Lung (tissue), 12 donors: Measurements from ENCODE around the gene DFFA. TPM values are rescaled to one million over a fixed set of nuclear protein-coding genes. Genes with fewer than 3 reads are reported as not detected.
A peak's percentile ranks its signal among the peaks of the same experiment; 100 is the strongest.
"Not testable (repeated sequence)": the region's sequence is repeated elsewhere in the genome, so short reads cannot be mapped to it uniquely, and the experiment has no call there.

ENCODE experiments used
- ATAC-seq: fragments of 200-7000 bp; cut with Tn5 transposase; one replicate; pipeline ENCODE4 v1.9.1; 2020; ENCODE audit warnings: moderate number of reproducible peaks; ENCODE audit not compliant: insufficient read depth, low FRiP score
- DNase-seq, 3 donors: peaks; one replicate each; pipeline ENCODE4 v3.0.0-alpha.2; 2013 to 2017
- H3K27ac ChIP-seq, 2 donors: one replicate each; pipeline ENCODE4 v1.5.1; 2013; ENCODE audit warnings: mild to moderate bottlenecking in 2 of 2, moderate library complexity in 2 of 2, control low read depth in 1 of 2, inconsistent platforms in 1 of 2, low read depth in 1 of 2, low read length in 1 of 2
- H3K27me3 ChIP-seq, 3 donors: one replicate each; pipeline ENCODE4 v1.5.1; 2013; ENCODE audit warnings: low read length in 2 of 3; ENCODE audit not compliant: control insufficient read depth in 3 of 3, insufficient read depth in 3 of 3
- H3K36me3 ChIP-seq, 4 donors: one replicate each; pipeline ENCODE4 v1.5.1; 2013; ENCODE audit warnings: low read length in 4 of 4, mild to moderate bottlenecking in 1 of 4, moderate library complexity in 1 of 4; ENCODE audit not compliant: control insufficient read depth in 4 of 4, insufficient read depth in 4 of 4
- H3K4me1 ChIP-seq, 5 donors: one replicate each; pipeline ENCODE4 v1.5.1; 2013; ENCODE audit warnings: low read length in 5 of 5, mild to moderate bottlenecking in 2 of 5, moderate library complexity in 1 of 5; ENCODE audit not compliant: control insufficient read depth in 5 of 5, insufficient read depth in 5 of 5
- H3K4me3 ChIP-seq: one replicate; pipeline ENCODE4 v1.5.1; 2013; ENCODE audit warnings: mild to moderate bottlenecking, control low read depth, moderate library complexity
- H3K9ac ChIP-seq, 2 donors: one replicate each; pipeline ENCODE4 v1.5.1; 2013; ENCODE audit warnings: low read length in 2 of 2, control low read depth in 1 of 2; ENCODE audit not compliant: insufficient read depth in 1 of 2
- H3K9me3 ChIP-seq, 4 donors: one replicate each; pipeline ENCODE4 v1.5.1; 2013; ENCODE audit warnings: low read length in 3 of 4, mild to moderate bottlenecking in 1 of 4, moderate library complexity in 1 of 4; ENCODE audit not compliant: control insufficient read depth in 4 of 4, insufficient read depth in 3 of 4
- CTCF ChIP-seq: IDR thresholded peaks from 2 replicates; pipeline ENCODE4 v1.5.1; 2012; ENCODE audit warnings: mild to moderate bottlenecking; ENCODE audit errors: control extremely low read depth, extremely low read depth
- WGBS, 2 donors: extraction: QIAGEN DNeasy Blood & Tissue Kit; methylation state at CpG; one replicate each; pipeline ENCODE4 v1.1.7; 2013; 5-methylcytosine and 5-hydroxymethylcytosine counted together
- polyA plus RNA-seq, 2 donors: library from polyadenylated mRNA; stranded (reverse); fragments of 200-250 nt; gene quantifications; one replicate each; pipeline ENCODE4 v1.2.1, GENCODE V29; 2013
- total RNA-seq, 2 donors: library from RNA; depleted of rRNA in 1 of 2; stranded (reverse); fragments of >200 nt in 1 of 2; gene quantifications; one replicate each; pipeline ENCODE4 v1.2.1, GENCODE V29; 2014 to 2021
- donor health status: control.
- donor health status: control.
- donor health status: Bipolar disorder and iron deficiency.
- donor health status: healthy.
- donor health status: DM: yes; HTN: yes; CAD: no.

Gene DFFA
- total and polyA plus RNA-seq, 4 donors: 13.8 to 37.4 (median 27.1) TPM

DNA sequence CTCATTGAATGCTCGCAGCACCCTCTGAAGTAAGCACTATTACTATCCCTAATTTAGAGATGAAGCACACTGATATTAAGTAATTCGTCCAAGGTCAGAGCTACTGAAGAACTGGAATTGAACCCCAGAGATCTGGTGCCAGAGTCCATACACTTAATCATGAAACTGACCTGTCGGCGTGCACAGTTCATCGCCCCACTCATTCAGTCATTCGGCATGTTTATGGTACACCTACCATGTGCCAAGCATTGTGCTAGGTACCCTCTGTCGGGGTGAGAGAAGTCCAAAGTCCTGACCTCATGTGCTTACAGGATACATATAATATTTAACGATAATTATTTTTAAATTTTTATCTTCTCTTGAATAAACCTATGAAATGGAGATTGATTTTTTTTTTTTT lies 47.7 kb downstream of the DFFA start:
- no peak overlapping the region for H3K9ac ChIP-seq
- no peak for TF ChIP-seq CTCF
- ATAC-seq (no peak), DNase-seq (no peak)
- no peak overlapping the region for H3K4me3 ChIP-seq
- H3K9me3 ChIP-seq: no peaks in the 10 kb centered on the region
- peaks cover 0 to 8% (median 0%) of the 10 kb centered on the region in 5 donors for H3K4me1 ChIP-seq
- H3K36me3 ChIP-seq: peaks cover 0 to 14% (median 6%) of the 10 kb centered on the region in 4 donors
- H3K27ac ChIP-seq: no peak overlapping the region
- whole genome bisulfite sequencing, 2 donors: 91 to 93% methylated on average over 8 of the region's 8 CpGs
- H3K27me3 ChIP-seq: no peaks in the 10 kb centered on the region

DNA sequence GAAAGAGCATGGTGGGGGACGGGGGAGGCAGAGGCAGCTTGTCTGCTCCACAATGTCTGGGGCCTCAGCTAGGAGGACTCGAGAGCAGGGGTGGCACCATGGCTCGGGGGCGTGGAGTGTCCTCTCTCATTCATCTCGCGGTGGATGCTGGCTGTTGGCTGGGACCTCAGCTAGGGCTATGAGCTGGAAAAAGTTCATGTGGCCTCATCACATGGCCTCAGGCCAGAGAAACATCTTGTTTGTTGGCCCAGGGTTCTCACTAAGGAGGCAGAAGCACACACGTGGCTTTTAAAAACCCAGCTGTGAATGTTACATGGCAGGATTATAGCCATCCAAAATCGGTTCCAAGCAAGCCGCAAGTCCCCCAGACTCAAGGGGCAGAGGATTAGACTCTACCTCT lies 48.3 kb downstream of the DFFA start:
- Histone ChIP-seq H3K27me3 (no peaks in the 10 kb centered on the region), H3K4me1 (peaks cover 0 to 8% (median 0%) of the 10 kb centered on the region in 5 donors), H3K4me3 (no peak overlapping the region), H3K9me3 (no peaks in the 10 kb centered on the region), H3K9ac (no peak overlapping the region), H3K27ac (no peak overlapping the region), H3K36me3 (peaks cover 0 to 19% (median 9%) of the 10 kb centered on the region in 4 donors)
- 66 to 86% methylated on average over 9 of the region's 9 CpGs for WGBS, 2 donors
- TF ChIP-seq CTCF: no peak
- DNase-seq (peak; percentile 78 to 85 (median 78)), ATAC-seq (no peak)

DNA sequence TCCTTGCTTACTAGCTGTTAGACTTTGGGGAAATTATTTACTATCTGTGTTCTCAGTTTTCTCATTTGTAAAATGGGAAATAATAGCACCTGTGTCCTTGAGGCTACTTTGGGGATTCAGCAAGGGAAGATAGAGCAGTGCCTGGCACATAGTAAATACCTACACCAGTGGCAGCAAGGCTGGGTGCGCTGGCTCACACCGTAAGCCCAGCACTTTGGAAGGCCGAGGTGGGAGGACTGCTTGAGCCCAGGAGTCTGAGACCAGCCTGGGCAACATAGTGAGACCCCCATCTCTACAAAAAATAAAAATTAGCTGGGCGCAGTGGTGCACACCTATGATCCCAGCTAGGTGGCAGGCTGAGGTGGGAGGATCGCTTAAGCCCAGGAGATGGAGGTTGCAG lies 50.7 kb downstream of the DFFA start:
- no peak overlapping the region for H3K27ac ChIP-seq
- DNase-seq (no peak), ATAC-seq (no peak)
- no peak overlapping the region for H3K9ac ChIP-seq
- H3K4me3 ChIP-seq: no peak overlapping the region
- WGBS, 2 donors: 97% methylated on average over 5 of the region's 5 CpGs
- no peaks in the 10 kb centered on the region for H3K9me3 ChIP-seq
- H3K27me3 ChIP-seq: no peaks in the 10 kb centered on the region
- peaks cover 6 to 30% (median 15%) of the 10 kb centered on the region in 4 donors for H3K36me3 ChIP-seq
- no peak for TF ChIP-seq CTCF
- H3K4me1 ChIP-seq: peaks cover 0 to 8% (median 0%) of the 10 kb centered on the region in 5 donors

- Histone ChIP-seq H3K27ac (no peak overlapping the region), H3K9me3 (no peaks in the 10 kb centered on the region), H3K9ac (no peak overlapping the region), H3K27me3 (no peaks in the 10 kb centered on the region), H3K4me3 (no peak overlapping the region), H3K36me3 (peaks cover 6 to 37% (median 16%) of the 10 kb centered on the region in 4 donors), H3K4me1 (peaks cover 0 to 6% (median 0%) of the 10 kb centered on the region in 5 donors)
- WGBS, 2 donors: 88 to 98% methylated on average over 15 of the region's 15 CpGs
- ATAC-seq (no peak), DNase-seq (no peak)
- TF ChIP-seq CTCF: no peak
Observed at GRCh38 chr1:10419351-10419750, 53.0 kb downstream of the DFFA start.

DNA sequence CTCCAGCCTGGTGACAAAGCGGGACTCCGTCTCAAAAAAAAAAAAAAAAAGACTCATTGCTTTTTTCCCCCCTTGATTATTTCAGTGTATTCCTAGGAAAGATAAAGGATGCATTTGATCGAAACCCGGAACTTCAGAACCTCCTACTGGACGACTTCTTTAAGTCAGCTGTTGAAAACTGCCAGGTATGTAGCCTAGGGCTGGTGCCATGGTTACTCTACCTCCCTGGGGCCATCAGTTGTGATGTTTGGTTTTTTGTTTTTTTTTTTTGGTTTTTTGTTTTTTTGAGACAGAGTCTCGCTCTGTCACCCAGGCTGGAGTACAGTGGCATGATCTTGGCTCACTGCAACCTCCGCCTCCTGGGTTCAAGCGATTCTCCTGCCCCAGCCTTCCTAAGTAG lies 53.6 kb downstream of the DFFA start:
- not testable (repeated sequence) for H3K9me3 ChIP-seq, H3K27me3 ChIP-seq, H3K27ac ChIP-seq, H3K4me1 ChIP-seq, H3K4me3 ChIP-seq, H3K9ac ChIP-seq, DNase-seq, ATAC-seq
- 93 to 95% methylated on average over 8 of the region's 8 CpGs for WGBS, 2 donors
- peaks cover 6 to 37% (median 16%) of the 10 kb centered on the region in 4 donors for H3K36me3 ChIP-seq

DNA sequence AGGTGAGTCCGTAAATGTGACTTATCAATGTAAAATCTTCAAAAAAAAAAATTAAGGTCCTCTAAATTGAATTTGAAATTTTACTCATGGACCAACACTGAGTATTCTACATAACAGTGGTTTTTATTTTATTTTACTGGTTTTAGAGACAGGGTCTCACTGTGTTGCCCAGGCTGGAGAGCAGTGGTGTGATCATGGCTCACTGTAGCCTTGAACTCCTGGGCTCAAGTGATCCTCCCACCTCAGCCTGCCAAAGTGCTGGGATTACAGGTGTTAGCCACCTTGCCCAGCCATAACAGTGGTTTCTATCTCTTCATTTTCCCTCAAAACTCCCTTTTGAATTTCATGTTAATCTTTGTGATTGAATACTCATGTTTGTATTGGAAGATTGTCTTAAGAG lies 56.4 kb downstream of the DFFA start:
- H3K9ac ChIP-seq, ATAC-seq, H3K4me3 ChIP-seq, H3K9me3 ChIP-seq, H3K27ac ChIP-seq, DNase-seq, H3K27me3 ChIP-seq, H3K4me1 ChIP-seq: not testable (repeated sequence)
- H3K36me3 ChIP-seq: peaks cover 19 to 47% (median 35%) of the 10 kb centered on the region in 4 donors
- WGBS, 2 donors: 92 to 94% methylated on average over 1 of the region's 1 CpG
